MM.1S (cell line): ENCODE data around the gene TRPM2.

Source experiments
- DNase-seq: peaks from one replicate; pipeline ENCODE4 v3.0.0-alpha.2; 2015
- H2AFZ ChIP-seq: fragments of 300-600 bp; sonication (generic); 2 replicates; pipeline ENCODE4 v1.6.0; 2016; ENCODE audit warnings: antibody characterized with exemption, low read length
- H3F3A ChIP-seq: fragments of 300-600 bp; sonication (generic); 2 replicates; pipeline ENCODE4 v1.6.1; 2016; ENCODE audit warnings: mild to moderate bottlenecking, antibody characterized with exemption, low read length, moderate library complexity, mixed read lengths; ENCODE audit not compliant: insufficient read depth
- H3K27ac ChIP-seq: fragments of 300-600 bp; sonication (generic); 2 replicates; pipeline ENCODE4 v1.5.1; 2016; ENCODE audit warnings: mild to moderate bottlenecking, low read length
- H3K27me3 ChIP-seq: fragments of 300-600 bp; sonication (generic); replicated peaks from 2 replicates; pipeline ENCODE4 v1.6.0; 2016; ENCODE audit warnings: low read length; ENCODE audit not compliant: insufficient read depth
- H3K36me3 ChIP-seq: fragments of 300-600 bp; sonication (generic); replicated peaks from 2 replicates; pipeline ENCODE4 v1.6.1; 2016; ENCODE audit warnings: mild to moderate bottlenecking, low read length, mixed read lengths; ENCODE audit not compliant: insufficient read depth
- H3K4me1 ChIP-seq: fragments of 300-600 bp; sonication (generic); 2 replicates; pipeline ENCODE4 v1.6.1; 2016; ENCODE audit warnings: low read length, mixed read lengths
- H3K4me2 ChIP-seq: fragments of 300-600 bp; sonication (generic); 2 replicates; pipeline ENCODE4 v1.6.0; 2016; ENCODE audit warnings: low read depth, low read length
- H3K4me3 ChIP-seq: fragments of 300-600 bp; sonication (generic); 2 replicates; pipeline ENCODE4 v1.5.1; 2016; ENCODE audit warnings: low read length, mixed read lengths
- H3K79me2 ChIP-seq: fragments of 300-600 bp; sonication (generic); 2 replicates; pipeline ENCODE4 v1.6.1; 2016; ENCODE audit warnings: mixed run types, low read length, mixed read lengths
- H3K9ac ChIP-seq: fragments of 300-600 bp; sonication (generic); 2 replicates; pipeline ENCODE4 v1.6.1; 2016; ENCODE audit warnings: low read length, mixed read lengths
- H3K9me2 ChIP-seq: fragments of 300-600 bp; sonication (generic); replicated peaks from 2 replicates; pipeline ENCODE4 v1.6.1; 2016; ENCODE audit warnings: mild to moderate bottlenecking, low read length, mixed read lengths; ENCODE audit not compliant: insufficient read depth
- H3K9me3 ChIP-seq: fragments of 300-600 bp; sonication (generic); replicated peaks from 2 replicates; pipeline ENCODE4 v1.6.1; 2016; ENCODE audit warnings: mild to moderate bottlenecking, low read length, mixed read lengths; ENCODE audit not compliant: insufficient read depth
- H4K20me1 ChIP-seq: fragments of 300-600 bp; sonication (generic); 2 replicates; pipeline ENCODE4 v1.6.1; 2016; ENCODE audit warnings: mild to moderate bottlenecking, low read length, moderate library complexity, mixed read lengths; ENCODE audit not compliant: insufficient read depth
- EZH2 ChIP-seq: fragments of 300-600 bp; sonication (generic); optimal IDR thresholded peaks from 2 replicates; pipeline ENCODE3; 2017; ENCODE audit warnings: low read depth, mild to moderate bottlenecking, antibody characterized with exemption, low read length, mixed read lengths
- EZH2phosphoT487 ChIP-seq: fragments of 300-600 bp; sonication (generic); IDR thresholded peaks from 2 replicates; pipeline ENCODE4 v1.6.1; 2018; ENCODE audit warnings: antibody characterized with exemption, low read length
- TF ChIP-seq, protein P1 (sequence below): fragments of 300-600 bp; sonication (generic); IDR thresholded peaks from 2 replicates; pipeline ENCODE4 v1.5.1; 2016; ENCODE audit warnings: antibody characterized with exemption, low read length, mixed read lengths

Gene TRPM2

DNA sequence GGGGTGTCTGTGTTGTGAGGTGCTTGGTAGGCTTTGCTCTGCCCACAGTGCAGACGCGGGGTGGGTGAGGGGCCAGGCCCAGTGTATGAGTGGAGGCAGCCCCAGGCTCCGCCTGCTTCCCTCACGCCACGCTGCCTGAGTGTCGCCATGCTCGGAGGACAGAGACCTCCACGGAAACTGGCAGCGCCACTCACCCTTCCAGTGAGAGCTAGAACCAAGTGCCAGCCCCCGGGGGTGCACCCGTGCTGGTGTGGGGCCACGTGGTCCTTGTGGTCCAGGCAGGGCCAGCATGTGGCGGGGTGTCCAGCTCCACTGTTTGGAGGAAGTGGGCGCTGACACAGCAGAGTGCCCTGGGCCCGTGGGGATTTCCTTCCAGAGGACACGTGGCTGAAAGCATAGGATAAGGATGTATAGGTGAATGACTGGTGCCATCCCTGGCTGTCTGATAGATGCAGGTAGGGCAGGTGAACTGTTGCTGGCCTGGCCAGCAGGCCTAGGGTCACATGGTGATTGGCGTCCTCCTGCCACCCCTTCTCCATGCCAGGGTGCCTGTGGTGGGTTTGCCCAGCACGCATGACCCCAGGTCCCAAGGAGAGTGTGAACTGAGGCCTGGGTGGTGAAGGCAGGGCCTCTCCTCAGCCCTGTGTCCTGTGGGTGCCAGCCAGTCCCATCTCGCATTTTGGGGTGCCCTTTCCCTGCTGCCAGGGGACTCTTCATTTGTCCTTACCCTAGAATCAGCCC is 105.7 kb downstream of the TRPM2 start:
- Histone ChIP-seq H3K4me2 (no peak overlapping the region), H3K9me3 (no peaks in the 10 kb centered on the region), H3K27me3 (peaks cover 93% of the 10 kb centered on the region), H4K20me1 (no peaks in the 10 kb centered on the region), H3K27ac (no peak overlapping the region), H3K79me2 (no peaks in the 10 kb centered on the region), H3K4me1 (no peaks in the 10 kb centered on the region), H3F3A (no peaks in the 10 kb centered on the region), H2AFZ (no peak overlapping the region), H3K9ac (no peak overlapping the region), H3K36me3 (no peaks in the 10 kb centered on the region), H3K9me2 (no peaks in the 10 kb centered on the region), H3K4me3 (no peak overlapping the region)
- TF ChIP-seq EZH2phosphoT487 (no peak), EZH2 (no peak)
- TF ChIP-seq, protein P1, sequence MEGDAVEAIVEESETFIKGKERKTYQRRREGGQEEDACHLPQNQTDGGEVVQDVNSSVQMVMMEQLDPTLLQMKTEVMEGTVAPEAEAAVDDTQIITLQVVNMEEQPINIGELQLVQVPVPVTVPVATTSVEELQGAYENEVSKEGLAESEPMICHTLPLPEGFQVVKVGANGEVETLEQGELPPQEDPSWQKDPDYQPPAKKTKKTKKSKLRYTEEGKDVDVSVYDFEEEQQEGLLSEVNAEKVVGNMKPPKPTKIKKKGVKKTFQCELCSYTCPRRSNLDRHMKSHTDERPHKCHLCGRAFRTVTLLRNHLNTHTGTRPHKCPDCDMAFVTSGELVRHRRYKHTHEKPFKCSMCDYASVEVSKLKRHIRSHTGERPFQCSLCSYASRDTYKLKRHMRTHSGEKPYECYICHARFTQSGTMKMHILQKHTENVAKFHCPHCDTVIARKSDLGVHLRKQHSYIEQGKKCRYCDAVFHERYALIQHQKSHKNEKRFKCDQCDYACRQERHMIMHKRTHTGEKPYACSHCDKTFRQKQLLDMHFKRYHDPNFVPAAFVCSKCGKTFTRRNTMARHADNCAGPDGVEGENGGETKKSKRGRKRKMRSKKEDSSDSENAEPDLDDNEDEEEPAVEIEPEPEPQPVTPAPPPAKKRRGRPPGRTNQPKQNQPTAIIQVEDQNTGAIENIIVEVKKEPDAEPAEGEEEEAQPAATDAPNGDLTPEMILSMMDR, result no peak
- DNase-seq, result no peak

DNA sequence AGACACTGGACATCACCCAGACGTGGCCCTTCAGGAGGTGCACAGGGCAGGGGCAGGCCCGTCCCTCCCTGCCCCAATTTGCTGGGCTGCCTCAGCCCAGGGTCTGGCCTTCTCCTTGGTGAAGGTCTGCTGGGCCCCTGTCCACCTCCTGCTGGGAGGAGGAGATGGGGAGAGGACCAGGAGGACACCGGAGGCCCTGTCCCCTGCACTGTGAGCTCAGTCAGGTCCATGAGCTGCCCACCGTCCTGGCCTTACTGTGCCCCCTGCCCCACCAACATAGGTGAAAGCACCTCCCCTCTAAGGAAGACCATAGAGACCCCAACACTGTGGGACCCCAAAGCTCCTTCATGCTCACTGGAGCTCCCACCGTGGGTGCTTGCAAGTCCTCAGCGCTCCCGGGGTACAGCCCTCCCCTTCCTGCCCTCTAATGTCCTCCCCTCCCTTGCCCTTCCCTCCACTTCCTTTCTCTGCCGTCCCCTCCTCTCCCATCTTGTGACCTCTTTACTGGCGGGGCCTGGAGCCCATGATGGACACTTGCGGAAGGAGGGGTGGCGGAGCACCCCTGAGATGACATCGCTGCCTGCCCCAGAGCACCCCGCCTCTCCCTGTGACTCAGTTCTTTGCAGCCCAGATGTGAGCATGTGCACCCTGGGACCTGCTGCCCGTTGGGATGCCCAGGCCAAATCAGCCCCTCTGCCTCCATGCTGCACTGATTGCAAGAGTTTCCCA is 106.5 kb downstream of the TRPM2 start:
- H3K4me2 ChIP-seq, result no peak overlapping the region
- H4K20me1 ChIP-seq, result no peaks in the 10 kb centered on the region
- H3K9ac ChIP-seq, result no peak overlapping the region
- H3K9me2 ChIP-seq, result no peaks in the 10 kb centered on the region
- no peaks in the 10 kb centered on the region for H3F3A ChIP-seq
- H3K9me3 ChIP-seq, result no peaks in the 10 kb centered on the region
- H3K4me1 ChIP-seq, result no peaks in the 10 kb centered on the region
- no peak overlapping the region for H3K4me3 ChIP-seq
- TF ChIP-seq, protein P1, result no peak
- TF ChIP-seq EZH2phosphoT487 (no peak), EZH2 (no peak)
- no peak for DNase-seq
- H3K79me2 ChIP-seq, result no peaks in the 10 kb centered on the region
- no peak overlapping the region for H2AFZ ChIP-seq
- no peaks in the 10 kb centered on the region for H3K36me3 ChIP-seq
- H3K27me3 ChIP-seq, result peaks cover 93% of the 10 kb centered on the region
- no peak overlapping the region for H3K27ac ChIP-seq

DNA sequence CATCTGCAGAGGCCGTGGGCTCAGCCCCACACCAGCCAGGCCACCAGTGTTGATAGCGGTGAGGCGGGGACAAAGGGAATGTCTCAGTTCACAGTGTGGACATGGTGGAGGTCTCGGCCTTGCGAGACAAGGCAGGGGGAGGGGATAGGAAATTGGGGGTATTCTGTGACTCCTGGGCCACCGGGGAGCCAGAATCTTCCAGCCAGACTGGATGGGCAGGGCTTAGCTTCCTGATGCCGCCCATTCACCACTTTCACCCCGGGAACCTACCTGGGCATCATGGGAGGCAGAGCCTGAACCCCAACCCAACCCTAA is 107.0 kb downstream of the TRPM2 start:
- no peak overlapping the region for H2AFZ ChIP-seq
- H3K4me2 ChIP-seq, result no peak overlapping the region
- TF ChIP-seq, protein P1, result no peak
- TF ChIP-seq EZH2phosphoT487 (no peak), EZH2 (no peak)
- no peaks in the 10 kb centered on the region for H3K79me2 ChIP-seq
- no peaks in the 10 kb centered on the region for H3K9me3 ChIP-seq
- no peaks in the 10 kb centered on the region for H3F3A ChIP-seq
- peaks cover 96% of the 10 kb centered on the region for H3K27me3 ChIP-seq
- no peak for DNase-seq
- no peaks in the 10 kb centered on the region for H3K9me2 ChIP-seq
- H3K4me1 ChIP-seq, result no peaks in the 10 kb centered on the region
- no peaks in the 10 kb centered on the region for H3K36me3 ChIP-seq
- no peak overlapping the region for H3K9ac ChIP-seq
- no peaks in the 10 kb centered on the region for H4K20me1 ChIP-seq
- no peak overlapping the region for H3K4me3 ChIP-seq
- H3K27ac ChIP-seq, result no peak overlapping the region
